Stimulated activated CD4-positive, alpha-beta T cell treated with anti-CD3 and anti-CD28 coated beads, Interleukin-2, amount 100 ng/mL, for 48 hours (primary cell): Measurements from ENCODE around the gene TMEM120B.
"Not testable (repeated sequence)": the region's sequence is repeated elsewhere in the genome, so short reads cannot be mapped to it uniquely, and the experiment has no call there.

Experiments
- DNase-seq, 2 donors: peaks; one replicate each; pipeline ENCODE4 v3.0.0-alpha.2; 2020

The TMEM120B gene

GRCh38 chr12:121712461-121713256, at the start of gene TMEM120B:
Gene TMEM120B, plus strand, starts transcription at chr12:121712752. Its CDS starts 144 bp downstream, at chr12:121712896.
- DNase-seq: peak; percentile 76 to 82

- DNase-seq: no peak
These were observed 49.0 kb upstream of the TMEM120B start for GRCh38 chr12:121663610-121663929.

- DNase-seq: not testable (repeated sequence)
These were observed 45.7 kb upstream of the TMEM120B start for GRCh38 chr12:121666829-121667228.

GRCh38 chr12:121668750-121669520, 43.6 kb upstream of the TMEM120B start:
- DNase-seq: peak; percentile 47 to 53

GRCh38 chr12:121669521-121669900, 43.0 kb upstream of the TMEM120B start, which contains the start of gene MORN3:
Gene MORN3, minus strand, starts transcription at chr12:121669654. Its CDS starts 171 bp downstream, at chr12:121669483.
- DNase-seq: no peak

GRCh38 chr12:121673013-121673511, 39.5 kb upstream of the TMEM120B start:
- no peak for DNase-seq

- no peak for DNase-seq
These were observed 36.4 kb upstream of the TMEM120B start for GRCh38 chr12:121676190-121676589.

GRCh38 chr12:121678305-121678704, 34.2 kb upstream of the TMEM120B start:
- no peak for DNase-seq

- DNase-seq: no peak
These were observed 33.7 kb upstream of the TMEM120B start for GRCh38 chr12:121678716-121679300.

- not testable (repeated sequence) for DNase-seq
These were observed 32.8 kb upstream of the TMEM120B start for GRCh38 chr12:121679661-121680197.

- no peak for DNase-seq
These were observed 23.6 kb upstream of the TMEM120B start for GRCh38 chr12:121688966-121689365.

- DNase-seq: no peak
These were observed 23.1 kb upstream of the TMEM120B start for GRCh38 chr12:121689430-121689829.

- not testable (repeated sequence) for DNase-seq
These were observed 19.8 kb upstream of the TMEM120B start for GRCh38 chr12:121692744-121693143.

GRCh38 chr12:121693155-121693687, 19.3 kb upstream of the TMEM120B start:
- no peak for DNase-seq

- no peak for DNase-seq
These were observed 15.4 kb upstream of the TMEM120B start for GRCh38 chr12:121697093-121697698.

GRCh38 chr12:121697861-121698260, 14.7 kb upstream of the TMEM120B start:
- DNase-seq: not testable (repeated sequence)

- no peak for DNase-seq
These were observed 10.8 kb upstream of the TMEM120B start for GRCh38 chr12:121701667-121702277.

- no peak for DNase-seq
These were observed 9.6 kb upstream of the TMEM120B start for GRCh38 chr12:121702944-121703343.

- no peak for DNase-seq
These were observed 7.0 kb upstream of the TMEM120B start for GRCh38 chr12:121705514-121705913.

GRCh38 chr12:121708313-121709063, 4.1 kb upstream of the TMEM120B start:
- DNase-seq: no peak

- not testable (repeated sequence) for DNase-seq
These were observed 3.5 kb upstream of the TMEM120B start for GRCh38 chr12:121709064-121709424.
